Loucy (cell line): Measurements from ENCODE around the gene DDX49.

ENCODE experiments used
- EZH2phosphoT487 ChIP-seq: fragments of 200-600 bp; IDR thresholded peaks from 2 replicates; pipeline ENCODE4 v1.6.1; 2018; ENCODE audit warnings: antibody characterized with exemption, mild to moderate bottlenecking, moderate library complexity, borderline replicate concordance
- TF ChIP-seq, protein P1 (sequence below): fragments of 200-600 bp; sonication (generic); conservative IDR thresholded peaks from 2 replicates; pipeline ENCODE4 v1.5.1; 2014; ENCODE audit warnings: mild to moderate bottlenecking, antibody characterized with exemption, low read length

DNA sequence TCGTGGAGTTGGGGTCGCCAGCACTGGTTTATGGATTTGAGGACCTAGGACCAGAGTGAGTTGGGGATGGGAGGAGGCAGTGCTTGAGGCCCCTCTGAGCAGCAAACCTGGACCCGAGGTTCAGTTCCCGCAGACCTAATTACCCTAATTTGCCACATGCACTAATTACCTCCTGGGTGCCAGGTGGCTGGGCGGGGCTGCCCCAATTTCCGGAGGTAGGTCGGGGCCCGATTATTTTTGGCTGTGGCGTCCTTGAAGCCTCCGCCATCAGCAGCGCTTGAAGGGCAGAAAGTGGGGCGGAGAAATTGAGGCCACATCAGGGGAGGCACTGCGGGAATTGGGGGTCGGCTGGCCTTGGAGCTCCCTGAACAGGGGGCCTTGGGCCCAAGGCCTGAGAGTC lies 27.4 kb downstream of the DDX49 start:
- TF ChIP-seq, protein P1, sequence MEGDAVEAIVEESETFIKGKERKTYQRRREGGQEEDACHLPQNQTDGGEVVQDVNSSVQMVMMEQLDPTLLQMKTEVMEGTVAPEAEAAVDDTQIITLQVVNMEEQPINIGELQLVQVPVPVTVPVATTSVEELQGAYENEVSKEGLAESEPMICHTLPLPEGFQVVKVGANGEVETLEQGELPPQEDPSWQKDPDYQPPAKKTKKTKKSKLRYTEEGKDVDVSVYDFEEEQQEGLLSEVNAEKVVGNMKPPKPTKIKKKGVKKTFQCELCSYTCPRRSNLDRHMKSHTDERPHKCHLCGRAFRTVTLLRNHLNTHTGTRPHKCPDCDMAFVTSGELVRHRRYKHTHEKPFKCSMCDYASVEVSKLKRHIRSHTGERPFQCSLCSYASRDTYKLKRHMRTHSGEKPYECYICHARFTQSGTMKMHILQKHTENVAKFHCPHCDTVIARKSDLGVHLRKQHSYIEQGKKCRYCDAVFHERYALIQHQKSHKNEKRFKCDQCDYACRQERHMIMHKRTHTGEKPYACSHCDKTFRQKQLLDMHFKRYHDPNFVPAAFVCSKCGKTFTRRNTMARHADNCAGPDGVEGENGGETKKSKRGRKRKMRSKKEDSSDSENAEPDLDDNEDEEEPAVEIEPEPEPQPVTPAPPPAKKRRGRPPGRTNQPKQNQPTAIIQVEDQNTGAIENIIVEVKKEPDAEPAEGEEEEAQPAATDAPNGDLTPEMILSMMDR: no peak
- TF ChIP-seq EZH2phosphoT487: no peak
